HL-60/S4 treated with retinoic acid at 250 ng/mL for 4 days and 3 days (cell line): ENCODE data around the gene KMO.

Source experiments
- in situ Hi-C: fragments of 300-500 bp; cut with MboI; formaldehyde crosslinking; loops from 2 replicates; pipeline ENCODE4 v1.7.0; 2022; ENCODE audit warnings: low sequenced_read_pairs

Gene KMO

GRCh38 chr1:241533326-241534115, 1.3 kb downstream of the KMO start:
- in situ Hi-C loops: loop anchor here (10.0 to 25.0 kb wide), 2 partner anchors 91 to 479 kb away; no protein-coding TSS in a partner anchor

- in situ Hi-C loops: loop anchor here (10.0 to 25.0 kb wide), 2 partner anchors 88 to 476 kb away; no protein-coding TSS in a partner anchor
Observed at GRCh38 chr1:241536304-241536703, 4.1 kb downstream of the KMO start.

GRCh38 chr1:241536969-241537368, 4.8 kb downstream of the KMO start:
- in situ Hi-C loops: loop anchor here (10.0 to 25.0 kb wide), 2 partner anchors 88 to 475 kb away; no protein-coding TSS in a partner anchor

- in situ Hi-C loops: loop anchor here (25.0 kb wide), 1 partner anchor 470 kb away; no protein-coding TSS in a partner anchor
Observed at GRCh38 chr1:241542199-241542907, 10.2 kb downstream of the KMO start.

GRCh38 chr1:241548008-241548407, 15.8 kb downstream of the KMO start:
- in situ Hi-C loops: loop anchor here (25.0 kb wide), 1 partner anchor 464 kb away; no protein-coding TSS in a partner anchor

- in situ Hi-C loops: no loop called here
Observed at GRCh38 chr1:241550318-241550717, 18.1 kb downstream of the KMO start.

- in situ Hi-C loops: no loop called here
Observed at GRCh38 chr1:241551759-241552638, 19.8 kb downstream of the KMO start.

- in situ Hi-C loops: no loop called here
Observed at GRCh38 chr1:241553886-241554592, 21.9 kb downstream of the KMO start.

- in situ Hi-C loops: no loop called here
Observed at GRCh38 chr1:241555526-241555925, 23.3 kb downstream of the KMO start.

- in situ Hi-C loops: no loop called here
Observed at GRCh38 chr1:241557031-241557430, 24.9 kb downstream of the KMO start.

- in situ Hi-C loops: no loop called here
Observed at GRCh38 chr1:241557551-241558193, 25.5 kb downstream of the KMO start.

- in situ Hi-C loops: no loop called here
Observed at GRCh38 chr1:241560146-241560848, 28.1 kb downstream of the KMO start.

- in situ Hi-C loops: no loop called here
Observed at GRCh38 chr1:241560849-241561187, 28.6 kb downstream of the KMO start.

GRCh38 chr1:241569848-241570247, 37.7 kb downstream of the KMO start:
- in situ Hi-C loops: no loop called here

- in situ Hi-C loops: no loop called here
Observed at GRCh38 chr1:241574154-241574553, 42.0 kb downstream of the KMO start.

- in situ Hi-C loops: no loop called here
Observed at GRCh38 chr1:241579434-241579833, 47.3 kb downstream of the KMO start.

GRCh38 chr1:241582921-241583321, 50.7 kb downstream of the KMO start:
- in situ Hi-C loops: no loop called here

GRCh38 chr1:241586905-241587512, 54.8 kb downstream of the KMO start:
- in situ Hi-C loops: no loop called here

- in situ Hi-C loops: no loop called here
Observed at GRCh38 chr1:241589521-241589920, 57.3 kb downstream of the KMO start.
